HG03175 (cell line): ENCODE data around the gene UACA.
"Not testable (repeated sequence)": the region's sequence is repeated elsewhere in the genome, so short reads cannot be mapped to it uniquely, and the experiment has no call there.

Source experiments
- ATAC-seq: cut with Tn5 transposase; IDR thresholded peaks from one replicate; pipeline ENCODE4 v1.9.1; 2021; ENCODE audit warnings: mild to moderate bottlenecking, moderate library complexity; ENCODE audit not compliant: unreplicated experiment

UACA gene

DNA sequence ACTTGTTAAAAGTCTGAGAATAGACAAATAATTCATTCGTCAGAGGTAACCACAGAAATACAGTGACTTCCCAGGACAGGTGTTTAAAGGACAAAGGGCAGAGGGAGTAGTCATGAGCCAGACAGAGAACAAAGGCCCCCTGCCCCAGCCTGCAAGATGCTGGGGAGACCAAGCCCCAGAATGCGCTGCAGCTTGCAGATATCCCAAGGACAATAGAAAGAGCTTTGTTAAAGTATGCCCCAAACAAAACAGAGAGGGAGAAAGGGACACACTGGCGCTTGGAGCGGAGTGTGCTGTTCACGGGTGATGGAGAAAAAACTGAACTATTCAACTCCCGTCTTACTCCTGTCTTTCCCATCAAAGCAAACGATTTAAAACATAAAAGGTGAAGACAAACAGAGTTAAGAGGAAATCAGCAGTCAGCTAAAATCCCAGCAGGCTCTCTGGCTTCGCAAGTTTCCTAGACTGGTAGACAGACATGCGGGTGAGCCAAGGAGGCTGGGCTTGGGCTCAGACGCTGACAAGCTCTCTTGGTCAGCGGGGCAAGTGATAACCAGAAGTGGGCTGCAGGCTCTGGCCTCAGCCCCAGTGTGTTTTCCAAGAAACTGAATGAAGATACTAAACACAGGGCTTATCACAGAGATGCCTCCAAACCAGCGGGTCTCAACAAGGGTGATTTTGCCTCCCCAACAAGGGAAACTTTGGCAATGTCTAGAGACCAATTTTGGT, 130.1 kb downstream of the UACA start:
- no peak for ATAC-seq

DNA sequence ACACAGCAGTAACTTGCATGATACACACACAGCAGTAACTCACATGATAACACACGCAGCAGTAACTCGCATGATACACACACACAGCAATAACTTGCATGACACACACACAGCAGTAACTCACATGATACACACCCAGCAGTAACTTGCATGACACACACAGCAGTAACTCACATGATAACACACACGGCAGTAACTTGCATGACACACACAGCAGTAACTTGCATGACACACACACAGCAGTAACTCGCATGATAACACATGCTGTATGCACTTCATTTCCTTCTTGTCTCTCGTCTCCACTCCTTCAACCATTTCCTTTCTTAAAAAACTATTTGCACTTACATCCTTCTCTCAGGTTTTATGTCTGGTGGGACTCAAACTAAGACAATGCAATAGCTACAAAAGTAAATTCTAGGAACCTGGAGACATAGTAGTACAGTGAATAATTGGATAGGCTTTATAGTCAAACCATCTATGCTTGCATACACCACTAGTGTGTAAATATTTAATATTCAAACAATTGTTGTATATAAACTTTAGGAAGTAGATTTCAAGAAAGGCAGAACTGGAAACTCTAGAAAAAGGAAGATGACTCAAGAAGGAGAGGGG, 130.8 kb downstream of the UACA start:
- ATAC-seq = no peak

DNA sequence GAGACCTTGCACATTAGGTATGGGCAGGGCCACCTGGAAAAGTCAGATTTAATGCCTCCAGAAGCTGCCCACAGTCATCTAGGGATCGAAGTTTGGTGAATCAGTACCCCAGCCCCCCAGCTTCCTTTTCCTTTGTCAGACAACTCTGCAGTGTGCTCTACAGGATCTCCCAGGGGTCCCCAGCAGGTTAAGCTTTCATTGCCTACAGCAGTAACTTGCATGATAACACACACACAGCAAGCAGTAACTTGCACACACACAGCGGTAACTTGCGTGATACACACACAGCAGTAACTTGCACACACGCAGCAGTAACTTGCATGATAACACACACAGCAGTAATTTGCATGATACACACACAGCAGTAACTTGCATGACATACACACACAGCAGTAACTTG, 131.3 kb downstream of the UACA start:
- ATAC-seq = no peak

DNA sequence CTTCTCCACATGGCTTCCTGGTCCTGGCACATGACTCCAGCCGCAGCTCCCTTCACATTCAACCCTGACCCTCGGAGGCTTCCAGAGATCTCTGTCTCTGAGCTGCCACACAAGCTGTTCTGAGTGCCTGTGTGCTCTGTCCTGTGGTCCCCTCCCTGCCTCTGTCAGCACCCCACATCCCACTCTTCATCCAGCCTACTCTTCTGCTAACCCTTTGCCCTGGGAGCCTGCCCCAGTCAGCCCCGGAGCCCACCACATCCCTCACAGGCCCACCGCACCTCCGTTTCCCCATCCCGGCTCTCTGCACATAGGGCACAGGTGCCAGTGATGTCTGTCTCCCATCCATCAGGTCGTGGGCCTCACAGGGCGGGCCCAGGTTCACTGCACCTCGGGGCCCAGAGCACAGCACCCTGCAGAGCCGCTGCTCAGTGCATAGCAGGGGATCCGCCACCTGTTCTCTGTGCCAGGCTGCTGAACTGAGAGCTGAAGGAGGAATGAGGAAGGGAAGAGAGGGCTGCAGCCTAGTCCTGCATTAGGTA, 133.6 kb downstream of the UACA start:
- no peak for ATAC-seq

DNA sequence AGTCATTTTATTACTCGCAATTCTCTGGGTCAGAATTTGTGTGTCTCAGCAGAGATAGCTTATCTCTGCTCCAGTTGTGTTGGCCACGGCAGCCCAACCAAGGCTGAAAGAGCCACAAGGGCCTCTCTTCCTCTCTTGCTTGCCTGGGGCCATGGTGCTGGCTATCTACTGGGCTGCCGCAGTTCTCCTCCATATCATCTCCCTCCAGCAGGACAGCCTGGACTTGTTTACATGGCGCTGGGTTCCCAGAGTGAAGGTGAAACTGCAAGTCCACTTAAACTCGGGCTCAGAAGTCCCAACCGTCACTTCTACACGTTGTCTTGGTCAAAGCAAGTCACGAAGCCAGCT, 134.8 kb downstream of the UACA start:
- no peak for ATAC-seq

DNA sequence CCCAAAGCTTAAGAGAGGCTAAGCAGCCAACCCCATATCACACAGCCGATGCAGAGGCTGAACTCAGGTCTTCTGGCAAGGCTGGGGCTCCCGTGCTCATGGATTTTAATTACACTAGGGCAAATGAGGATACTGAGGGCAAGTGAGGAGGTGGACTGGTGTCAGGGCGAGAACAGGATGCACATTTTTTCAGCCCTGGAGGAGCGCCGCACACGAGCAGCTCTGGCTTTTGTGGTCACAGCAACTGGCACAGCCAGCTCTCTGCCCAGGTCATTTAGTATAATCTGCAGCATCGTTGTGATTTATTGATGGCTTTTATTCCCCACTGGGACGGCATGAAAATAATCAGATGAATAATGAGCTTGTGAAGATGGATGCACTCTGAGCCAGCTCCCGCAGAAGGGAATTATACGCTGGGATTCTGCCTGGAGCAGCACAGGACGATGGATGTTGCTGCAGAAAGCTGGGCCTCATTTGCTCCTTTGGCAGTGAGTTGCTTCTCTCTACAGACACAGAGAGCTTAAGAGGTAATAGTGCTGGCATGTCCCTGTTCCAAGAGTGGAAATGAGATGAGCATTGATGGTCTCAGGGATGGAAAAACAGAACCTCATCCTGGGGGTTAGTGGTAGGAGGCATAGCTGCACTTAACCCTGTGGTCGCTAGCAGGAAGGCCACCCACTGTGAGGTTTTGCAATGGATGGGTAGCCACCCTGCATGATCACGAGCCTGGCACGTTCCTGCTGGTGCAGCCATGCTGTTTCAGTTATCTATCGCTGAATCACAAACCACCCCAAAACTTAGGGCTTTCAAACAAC, 135.4 kb downstream of the UACA start:
- no peak for ATAC-seq

DNA sequence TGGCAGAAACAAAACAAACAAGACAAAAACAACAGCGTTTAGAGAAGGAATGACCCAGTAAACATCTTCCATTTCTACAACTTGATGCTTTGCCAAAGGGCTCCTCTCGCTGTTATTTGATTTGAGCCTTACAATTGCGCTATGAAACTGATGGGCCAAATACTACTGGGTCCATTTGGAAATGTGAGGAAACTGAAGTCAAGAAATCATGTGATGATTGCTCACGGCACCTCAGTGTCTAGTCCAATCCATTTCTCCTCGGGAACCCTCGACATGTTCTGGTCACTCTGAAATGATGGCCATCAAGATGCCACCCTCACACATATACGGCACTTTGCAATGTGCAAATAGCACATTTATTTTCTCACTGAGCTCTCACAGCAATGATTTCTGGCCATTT, 136.0 kb downstream of the UACA start:
- no peak for ATAC-seq

DNA sequence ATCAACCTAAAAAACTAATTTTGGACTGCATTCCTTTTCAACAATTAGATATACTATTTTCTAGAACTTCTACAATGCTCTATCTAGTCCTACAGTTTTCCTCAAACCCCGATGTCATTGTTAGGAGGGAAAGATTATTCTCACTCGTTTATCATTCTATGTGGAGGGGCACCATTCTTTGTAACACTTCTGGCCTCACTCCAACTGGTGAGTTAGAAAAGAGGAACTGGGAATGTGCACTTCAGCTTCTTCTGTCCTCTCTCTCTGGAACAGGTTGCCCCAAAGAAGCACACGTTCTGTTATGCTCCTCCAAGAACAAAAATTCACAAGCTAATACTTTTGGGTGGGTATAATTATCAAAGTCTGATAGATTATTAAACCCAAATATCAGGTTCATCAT, 137.9 kb downstream of the UACA start:
- ATAC-seq = no peak

DNA sequence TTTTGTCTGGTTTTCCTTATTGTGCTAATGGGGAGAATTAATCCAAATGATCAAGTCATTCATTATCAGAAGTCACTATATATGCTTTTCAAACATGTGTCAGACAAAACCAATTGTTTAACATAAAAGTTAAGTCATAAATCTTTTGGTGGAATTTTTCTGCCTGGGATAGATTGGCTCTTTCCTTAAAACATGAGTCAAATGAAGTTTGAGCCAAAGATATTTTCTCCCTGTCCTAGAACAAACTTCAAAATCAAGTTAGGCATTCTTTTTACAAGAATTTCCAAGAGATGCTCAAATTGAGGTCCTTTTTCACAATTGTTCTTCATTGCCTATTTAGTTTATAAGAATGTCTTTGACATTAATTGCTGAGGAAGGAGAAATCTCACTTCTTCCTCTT, 138.3 kb downstream of the UACA start:
- no peak for ATAC-seq

DNA sequence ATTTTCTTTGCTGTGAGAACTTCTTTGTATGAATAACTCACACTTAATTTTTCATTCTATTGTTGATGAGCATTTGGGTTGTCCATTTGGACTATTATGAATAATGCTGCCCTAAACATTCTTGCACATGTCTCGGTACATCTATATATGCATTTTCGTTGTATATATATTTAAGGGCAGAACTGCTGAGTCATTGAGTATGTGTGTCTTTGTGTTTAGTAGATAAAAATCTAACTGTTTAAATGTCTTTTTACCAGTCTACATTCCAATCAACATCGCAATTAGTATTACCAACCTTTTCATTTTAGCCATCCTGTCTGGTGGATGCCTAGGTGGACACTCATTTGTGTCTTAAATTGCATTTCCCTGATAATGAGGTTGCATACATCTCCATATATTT, 144.4 kb downstream of the UACA start:
- ATAC-seq = no peak

DNA sequence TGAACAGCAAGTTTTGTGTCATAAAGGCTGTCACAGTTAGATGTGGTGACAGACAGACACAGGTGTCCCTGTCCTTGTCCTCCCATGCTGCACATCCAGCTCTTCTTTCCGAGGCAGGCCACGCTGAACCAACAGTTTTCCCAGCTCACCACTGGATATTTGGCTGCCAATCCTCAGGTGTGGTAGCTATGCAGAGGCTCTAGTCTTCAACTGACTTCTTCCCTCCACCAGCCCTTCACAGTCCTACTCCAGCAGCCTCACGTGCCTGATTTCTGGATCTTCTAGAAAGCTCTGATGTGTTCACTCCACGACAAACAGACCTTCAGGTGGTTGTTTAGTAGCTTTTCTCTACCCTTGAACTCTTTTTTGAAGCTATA, 145.5 kb downstream of the UACA start:
- ATAC-seq = no peak

DNA sequence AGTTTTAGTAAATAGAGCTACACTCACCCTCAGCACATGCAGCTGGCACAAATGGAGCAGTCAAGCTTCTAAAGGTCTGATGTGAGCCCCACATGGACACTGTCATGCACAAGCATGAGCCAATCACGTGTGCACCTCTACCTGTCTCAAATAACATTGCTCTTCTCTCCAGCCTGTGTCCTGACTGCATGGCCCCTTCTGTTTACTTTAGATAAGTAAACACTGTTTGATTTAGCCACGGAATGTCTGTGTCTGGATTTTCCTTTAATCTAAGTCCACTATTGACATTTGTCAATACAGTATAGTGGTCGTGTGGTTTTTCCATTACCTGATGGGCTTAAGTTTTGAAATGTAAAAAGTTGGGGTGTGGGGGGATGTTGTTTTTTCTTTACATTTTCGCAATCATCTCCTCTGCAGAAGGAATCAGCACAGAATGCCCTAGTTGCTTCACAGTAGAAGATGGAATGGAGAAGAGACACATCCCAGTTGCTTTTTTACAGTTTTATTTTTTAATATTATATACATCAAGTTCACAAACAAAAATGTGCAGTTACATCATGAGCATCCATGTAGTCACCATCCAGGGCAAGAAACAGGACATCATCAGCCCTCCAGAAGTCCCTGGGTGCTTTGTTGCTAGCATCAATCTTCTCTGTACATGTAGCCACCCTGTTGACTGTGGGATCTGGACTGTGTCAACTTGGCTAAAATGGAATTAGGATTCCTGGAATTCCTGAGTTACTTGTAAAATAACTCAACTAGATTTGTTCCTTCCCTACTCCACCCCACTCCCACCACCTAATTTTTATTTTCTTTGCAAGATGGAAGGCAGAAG, 146.1 kb downstream of the UACA start:
- ATAC-seq = no peak

DNA sequence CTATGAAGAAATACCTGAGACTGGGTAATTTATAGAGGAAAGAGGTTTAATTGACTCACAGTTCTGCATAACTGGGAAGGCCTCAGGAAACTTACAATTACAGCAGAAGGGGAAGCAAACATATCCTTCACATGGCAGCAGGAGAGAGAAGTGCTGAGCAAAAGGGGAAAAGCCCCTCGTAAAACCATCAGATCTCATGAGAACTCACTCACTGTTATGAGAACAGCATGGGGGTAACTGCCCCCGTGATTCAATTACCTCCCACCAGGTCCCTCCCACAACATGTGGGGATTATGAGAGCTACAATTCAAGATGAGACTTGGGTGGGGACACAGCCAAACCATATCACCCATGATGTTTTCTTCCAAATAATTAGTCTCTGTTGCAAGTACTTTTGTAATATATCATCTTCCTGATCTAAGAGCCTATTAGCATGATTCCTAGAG, 147.0 kb downstream of the UACA start:
- ATAC-seq = not testable (repeated sequence)

DNA sequence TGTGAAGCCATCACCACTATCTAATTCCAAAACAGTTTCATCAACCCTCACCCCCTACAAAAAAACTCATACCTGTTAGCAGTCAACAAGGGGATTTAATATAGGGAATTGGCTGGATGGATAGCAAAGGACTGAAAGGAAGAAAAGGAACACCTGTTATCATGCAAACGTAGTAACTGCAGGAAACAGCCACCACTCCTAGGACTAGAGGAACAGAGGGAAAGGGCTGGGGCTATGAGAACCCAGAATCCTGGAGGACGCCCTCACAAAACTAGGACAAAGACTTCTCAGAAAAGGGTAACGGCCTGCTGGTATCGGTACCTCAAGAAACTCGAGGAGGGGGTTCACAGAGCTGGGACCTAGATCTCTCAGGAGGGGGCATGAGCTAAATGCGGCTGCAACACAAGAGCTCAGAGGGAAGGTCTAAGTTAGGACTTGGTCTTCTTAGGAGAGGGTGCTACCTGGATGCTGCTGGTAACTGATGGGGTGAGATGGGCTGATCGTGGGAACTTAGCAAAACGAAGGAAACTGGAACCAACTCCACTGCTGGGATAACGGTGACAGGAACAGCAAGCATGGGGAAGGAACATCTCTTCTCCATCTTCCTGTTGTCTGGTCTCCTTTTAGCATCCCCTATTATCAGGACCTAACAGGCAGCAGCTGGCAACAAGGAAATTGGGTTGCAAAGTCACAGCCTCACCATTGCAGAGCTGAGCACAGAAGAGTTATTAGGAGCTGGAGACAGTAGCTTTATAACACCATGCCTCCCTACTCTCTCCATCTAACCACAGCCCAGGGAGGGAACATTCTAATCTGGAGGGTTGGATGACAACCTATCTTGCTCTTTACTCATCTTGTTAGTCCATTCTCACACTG, 147.7 kb downstream of the UACA start:
- ATAC-seq = no peak

DNA sequence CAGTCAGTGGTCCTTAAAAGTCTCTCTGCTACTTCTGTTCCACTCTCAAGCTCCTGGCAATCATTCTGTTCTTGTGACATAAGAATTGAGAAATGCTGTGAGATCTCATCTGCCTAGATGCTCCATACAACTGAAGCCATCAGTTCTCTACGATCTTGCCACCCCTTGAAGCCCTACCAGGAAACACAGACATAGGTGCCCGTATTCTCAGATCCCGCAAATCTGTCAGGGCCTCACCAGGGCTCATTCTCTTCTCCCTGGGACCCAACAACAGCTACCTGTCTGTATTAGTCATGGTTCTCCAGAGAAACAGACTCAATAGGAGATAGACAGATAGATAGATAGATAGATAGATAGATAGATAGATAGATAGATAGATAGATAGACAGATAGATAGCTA, 149.1 kb downstream of the UACA start:
- no peak for ATAC-seq

DNA sequence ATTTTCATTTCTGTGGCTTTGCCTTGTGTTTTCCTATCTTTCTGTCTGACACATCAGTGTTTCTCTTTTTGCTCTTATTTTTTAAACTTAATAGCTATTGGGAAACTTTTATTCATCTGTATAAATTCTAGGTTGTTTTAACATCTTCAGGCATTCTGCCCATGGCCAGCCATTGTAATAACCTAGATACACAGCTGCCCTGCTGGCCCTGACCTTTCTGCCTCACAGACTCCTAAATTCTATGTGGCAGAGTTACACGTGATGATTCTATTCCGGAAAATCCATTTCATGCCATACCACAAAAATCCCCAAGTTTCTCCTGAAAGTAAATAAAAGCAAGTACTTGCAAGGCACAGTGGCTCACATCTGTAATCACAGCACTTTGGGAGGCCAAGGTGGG, 150.1 kb downstream of the UACA start:
- no peak for ATAC-seq

DNA sequence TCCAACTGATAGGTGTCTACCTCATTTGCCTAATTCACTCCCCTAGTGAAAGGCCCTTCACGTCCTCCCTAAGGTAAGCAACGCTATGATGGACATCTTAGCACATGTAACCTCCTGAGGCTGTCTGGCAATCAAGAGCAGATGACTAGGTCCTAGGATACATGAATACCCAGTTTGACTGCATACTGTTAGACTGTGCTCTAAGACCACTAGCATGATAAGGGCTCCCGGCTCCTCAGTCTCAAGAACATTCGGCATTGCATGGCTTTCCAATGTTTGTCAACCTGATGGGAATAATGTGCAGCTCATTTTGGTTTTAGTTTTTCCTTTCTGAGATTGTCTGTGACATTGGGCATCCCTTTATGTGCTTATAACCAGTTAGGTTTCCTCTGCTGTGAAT, 152.1 kb downstream of the UACA start:
- no peak for ATAC-seq

DNA sequence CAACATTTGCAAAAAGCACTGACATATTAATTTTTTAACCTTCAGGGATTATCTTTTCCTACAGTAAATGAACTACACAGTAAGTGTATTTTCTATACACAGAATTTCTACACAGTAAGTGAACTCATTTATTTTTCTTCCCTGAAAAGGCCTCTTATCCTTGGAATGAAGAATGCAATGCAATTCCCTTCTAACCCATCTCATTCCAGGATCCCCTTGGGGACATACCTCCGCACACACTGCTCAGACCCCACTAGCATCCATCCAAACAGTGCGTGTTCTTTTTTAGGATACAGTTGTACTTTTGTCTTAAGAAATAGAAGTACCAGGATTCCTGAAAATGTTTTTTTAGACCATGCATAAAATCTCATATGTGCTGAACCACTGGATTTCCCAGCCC, 152.8 kb downstream of the UACA start:
- no peak for ATAC-seq

DNA sequence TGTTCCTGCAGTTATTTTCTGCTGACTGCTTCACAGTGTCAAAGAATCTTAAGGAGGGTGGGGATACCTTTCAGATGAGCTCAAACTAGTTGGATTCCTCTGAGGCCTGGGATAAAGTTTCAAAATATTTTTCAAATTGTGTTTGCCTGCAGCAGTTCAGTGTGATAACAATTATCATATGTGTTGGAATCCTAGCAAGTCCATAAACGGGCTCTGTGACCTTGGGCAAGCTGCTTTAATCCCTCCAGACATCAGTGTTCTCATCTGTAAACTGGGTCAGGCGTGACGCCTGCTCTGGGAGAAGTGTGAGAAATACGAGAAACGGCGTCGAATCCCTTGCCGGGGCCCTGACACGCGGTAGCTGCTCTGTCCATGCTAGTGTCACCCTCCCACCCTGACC, 153.5 kb downstream of the UACA start:
- ATAC-seq = no peak

DNA sequence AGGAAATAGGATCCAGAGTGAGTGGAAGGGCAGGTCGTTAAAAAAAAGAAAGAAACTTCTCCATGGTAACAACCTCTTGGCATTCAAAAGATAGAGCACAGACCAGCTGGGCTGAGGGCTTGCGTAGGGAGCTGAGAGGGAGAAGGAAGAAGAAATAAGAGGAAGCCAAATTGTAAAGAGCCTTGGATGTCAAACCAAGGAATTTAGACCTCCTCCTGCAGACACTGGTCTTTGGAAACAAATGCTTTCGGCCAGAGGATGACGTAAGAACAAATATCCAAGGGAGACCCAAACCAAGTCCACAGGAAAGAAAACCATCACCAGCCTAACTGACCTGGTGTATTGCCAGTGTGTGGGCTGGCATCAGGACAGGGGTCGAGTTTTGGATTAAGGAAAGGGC, 155.2 kb downstream of the UACA start:
- no peak for ATAC-seq
